Measurements from ENCODE around the gene SPRR2D. TPM values are rescaled to one million over a fixed set of nuclear protein-coding genes. Genes with fewer than 3 reads are reported as not detected.

The SPRR2D gene
- total RNA-seq, result not detected

DNA sequence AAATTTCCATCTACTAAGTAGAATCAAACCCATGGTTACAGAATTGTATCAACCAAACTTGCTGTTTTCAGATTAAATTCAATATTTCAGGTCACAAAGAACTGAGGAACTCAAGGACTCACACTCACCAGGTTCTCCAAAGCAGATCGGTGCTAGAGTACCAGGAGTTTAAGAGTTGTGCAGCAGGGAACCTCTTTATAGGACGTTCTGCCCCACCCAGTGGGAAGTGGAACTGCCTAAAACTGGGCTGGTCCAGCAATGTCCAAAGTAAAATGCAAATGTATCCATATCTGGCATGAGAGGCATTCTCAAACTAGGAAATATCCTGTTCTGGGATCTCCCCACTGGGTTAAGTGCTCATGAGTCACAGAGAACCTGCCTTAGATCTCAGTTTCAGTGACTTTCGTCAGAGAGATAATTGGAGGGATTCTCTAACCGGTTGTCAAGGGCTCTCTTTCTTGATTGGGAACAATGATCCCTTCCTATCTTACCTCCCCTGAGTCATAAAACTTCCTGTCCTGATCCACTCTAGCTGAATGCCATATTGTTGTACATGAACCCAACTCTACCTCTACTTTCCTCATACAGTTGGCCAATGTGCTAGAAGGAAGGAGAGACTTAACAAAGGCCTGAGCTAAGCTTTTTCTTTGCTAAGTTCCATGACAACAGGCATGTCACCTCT, at the start of gene SPRR2D:
TSS of gene SPRR2D (minus strand) at position 171 of the 682 bp plus-strand sequence. CDS start 774 bp downstream, outside the sequence.
- Histone ChIP-seq H3K36me3 (no peaks in the 10 kb centered on the region), H3K9me3 (no peaks in the 10 kb centered on the region), H3K4me1 (no peaks in the 10 kb centered on the region), H3K27me3 (no peaks in the 10 kb centered on the region), H3K27ac (no peak within 1 kb of the TSS), H3K4me3 (no peak within 1 kb of the TSS)
- DNase-seq (ENCODE audit: low spot score in 2 of 2), result no peak
- intact Hi-C loops (cut with DNase I), result no loop called here
- TF ChIP-seq, protein P1, sequence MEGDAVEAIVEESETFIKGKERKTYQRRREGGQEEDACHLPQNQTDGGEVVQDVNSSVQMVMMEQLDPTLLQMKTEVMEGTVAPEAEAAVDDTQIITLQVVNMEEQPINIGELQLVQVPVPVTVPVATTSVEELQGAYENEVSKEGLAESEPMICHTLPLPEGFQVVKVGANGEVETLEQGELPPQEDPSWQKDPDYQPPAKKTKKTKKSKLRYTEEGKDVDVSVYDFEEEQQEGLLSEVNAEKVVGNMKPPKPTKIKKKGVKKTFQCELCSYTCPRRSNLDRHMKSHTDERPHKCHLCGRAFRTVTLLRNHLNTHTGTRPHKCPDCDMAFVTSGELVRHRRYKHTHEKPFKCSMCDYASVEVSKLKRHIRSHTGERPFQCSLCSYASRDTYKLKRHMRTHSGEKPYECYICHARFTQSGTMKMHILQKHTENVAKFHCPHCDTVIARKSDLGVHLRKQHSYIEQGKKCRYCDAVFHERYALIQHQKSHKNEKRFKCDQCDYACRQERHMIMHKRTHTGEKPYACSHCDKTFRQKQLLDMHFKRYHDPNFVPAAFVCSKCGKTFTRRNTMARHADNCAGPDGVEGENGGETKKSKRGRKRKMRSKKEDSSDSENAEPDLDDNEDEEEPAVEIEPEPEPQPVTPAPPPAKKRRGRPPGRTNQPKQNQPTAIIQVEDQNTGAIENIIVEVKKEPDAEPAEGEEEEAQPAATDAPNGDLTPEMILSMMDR (IDR thresholded peaks at IDR 0.05), result no peak

DNA sequence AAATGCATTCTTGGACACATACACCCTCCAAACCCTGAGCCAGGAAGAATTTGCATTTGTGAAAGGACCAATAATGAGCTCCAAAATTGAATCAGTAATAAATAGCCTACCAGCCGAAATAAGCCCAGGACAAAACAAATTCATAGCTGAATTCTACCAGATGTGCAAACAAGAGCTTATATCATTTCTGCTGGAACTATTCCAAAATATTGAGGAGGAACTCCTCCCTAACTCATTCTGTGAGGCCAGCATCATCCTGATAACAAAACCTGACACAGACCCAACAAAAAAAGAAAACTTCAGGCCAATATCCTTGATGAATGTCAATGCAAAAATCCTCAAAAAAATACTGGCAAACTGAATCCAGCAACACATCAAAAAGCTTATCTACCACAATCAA, 46.7 kb upstream of the SPRR2D start:
- Histone ChIP-seq H3K4me3 (no peak overlapping the region), H3K27me3 (no peaks in the 10 kb centered on the region), H3K4me1 (no peaks in the 10 kb centered on the region), H3K9me3 (no peaks in the 10 kb centered on the region), H3K27ac (no peak overlapping the region), H3K36me3 (no peaks in the 10 kb centered on the region)
- intact Hi-C loops (cut with DNase I), result no loop called here
- DNase-seq (ENCODE audit: low spot score in 2 of 2), result no peak
- TF ChIP-seq, protein P1 (IDR thresholded peaks at IDR 0.05), result no peak

DNA sequence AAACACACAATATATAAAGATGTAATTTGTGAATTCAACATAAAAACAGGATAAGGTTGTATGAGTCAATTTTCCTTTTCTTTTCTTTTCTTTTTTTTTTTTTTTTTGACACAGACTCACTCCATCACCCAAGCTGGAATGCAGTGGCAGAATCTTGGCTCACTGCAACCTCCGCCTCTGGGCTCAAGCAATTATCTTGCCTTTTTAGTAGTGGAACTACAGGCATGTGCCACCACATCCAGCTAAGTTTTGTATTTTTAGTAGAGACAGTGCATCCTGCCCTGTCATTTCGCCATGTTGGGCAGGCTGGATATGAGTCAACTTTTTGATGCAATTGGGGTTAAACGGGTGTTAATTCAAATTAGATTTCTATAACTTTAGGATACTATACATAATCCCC, 40.8 kb upstream of the SPRR2D start:
- intact Hi-C loops (cut with DNase I), result no loop called here
- Histone ChIP-seq H3K36me3 (no peaks in the 10 kb centered on the region), H3K27ac (no peak overlapping the region), H3K4me1 (no peaks in the 10 kb centered on the region), H3K27me3 (no peaks in the 10 kb centered on the region), H3K4me3 (no peak overlapping the region), H3K9me3 (no peaks in the 10 kb centered on the region)
- TF ChIP-seq, protein P1 (IDR thresholded peaks at IDR 0.05), result no peak
- DNase-seq (ENCODE audit: low spot score in 2 of 2), result no peak

DNA sequence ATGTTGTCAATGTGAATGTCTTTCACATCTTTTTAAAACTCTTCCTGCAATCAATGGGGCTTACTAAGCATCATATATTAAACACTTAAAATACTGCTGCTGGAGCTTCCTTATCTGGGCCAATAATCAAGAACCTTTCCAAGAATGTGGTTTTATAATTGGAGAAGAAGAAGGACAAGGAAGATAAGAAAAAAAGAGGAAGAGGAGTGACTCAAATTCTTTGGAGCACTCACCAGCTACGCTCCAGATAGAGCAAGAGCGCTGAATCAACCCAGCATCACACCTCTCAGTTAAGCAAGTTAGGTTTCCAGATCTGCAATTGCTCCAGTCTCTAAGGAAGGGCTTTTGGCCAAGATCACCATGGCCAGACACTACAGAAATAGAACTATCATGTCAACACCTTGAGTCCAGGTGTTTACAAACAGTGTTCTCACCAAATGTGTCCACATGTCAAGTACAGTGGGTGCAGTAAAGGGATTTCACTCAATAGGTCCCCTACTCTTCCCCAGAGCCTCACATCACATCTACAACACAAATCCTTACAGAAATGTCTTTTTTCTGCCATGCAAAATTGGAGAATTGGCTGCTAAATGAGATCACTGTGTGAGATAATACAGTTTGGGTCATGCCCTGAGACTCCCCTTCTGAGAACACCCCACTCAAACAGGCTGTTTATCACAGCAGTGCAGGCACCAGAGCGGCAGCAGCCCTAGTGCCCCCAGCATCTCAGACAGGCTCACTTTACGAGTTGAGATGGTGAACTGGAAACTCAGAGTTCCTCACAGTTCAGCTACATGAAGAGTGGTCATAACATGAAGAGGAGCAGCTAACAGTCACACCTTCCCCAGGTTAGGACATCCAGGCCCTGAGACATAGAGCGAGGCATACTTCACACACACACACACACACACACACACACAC, 32.1 kb upstream of the SPRR2D start:
- Histone ChIP-seq H3K9me3 (no peaks in the 10 kb centered on the region), H3K4me1 (no peaks in the 10 kb centered on the region), H3K36me3 (no peaks in the 10 kb centered on the region), H3K4me3 (no peak overlapping the region), H3K27me3 (no peaks in the 10 kb centered on the region), H3K27ac (no peak overlapping the region)
- DNase-seq (ENCODE audit: low spot score in 2 of 2), result no peak
- intact Hi-C loops (cut with DNase I), result no loop called here
- TF ChIP-seq, protein P1 (IDR thresholded peaks at IDR 0.05), result no peak

DNA sequence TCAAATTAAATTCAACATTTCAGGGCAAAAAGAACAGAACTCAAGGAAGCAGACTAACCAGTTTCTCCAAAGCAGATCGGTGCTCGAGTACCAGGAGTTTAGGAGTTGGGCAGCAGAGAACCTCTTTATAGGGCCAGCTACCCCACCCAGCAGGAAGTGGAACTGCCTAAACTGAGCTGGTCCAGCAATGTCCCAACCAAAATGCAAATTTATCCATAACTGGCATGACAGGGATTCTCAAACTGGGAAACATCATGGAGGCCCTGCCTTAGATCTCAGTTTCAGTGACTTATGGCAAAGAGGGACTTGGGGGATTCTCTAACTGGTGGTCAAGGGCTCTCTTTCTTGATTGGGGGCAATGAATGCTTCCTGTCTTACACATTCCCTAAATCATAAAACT, 30.6 kb upstream of the SPRR2D start, which contains the start of gene SPRR2B:
TSS of gene SPRR2B (minus strand) at position 101 of the 400 bp plus-strand sequence. CDS start 772 bp downstream, outside the sequence.
- Histone ChIP-seq H3K9me3 (no peaks in the 10 kb centered on the region), H3K27ac (no peak within 1 kb of the TSS), H3K27me3 (no peaks in the 10 kb centered on the region), H3K4me3 (no peak within 1 kb of the TSS), H3K36me3 (no peaks in the 10 kb centered on the region), H3K4me1 (no peaks in the 10 kb centered on the region)
- intact Hi-C loops (cut with DNase I), result no loop called here
- DNase-seq (ENCODE audit: low spot score in 2 of 2), result no peak
- TF ChIP-seq, protein P1 (IDR thresholded peaks at IDR 0.05), result no peak
